HG02623 (cell line): Measurements from ENCODE around the gene TSG101.

Experiments used
- ATAC-seq: cut with Tn5 transposase; IDR thresholded peaks from one replicate; pipeline ENCODE4 v1.9.1; 2021; ENCODE audit warnings: moderate library complexity; ENCODE audit not compliant: unreplicated experiment

The TSG101 gene, protein sequence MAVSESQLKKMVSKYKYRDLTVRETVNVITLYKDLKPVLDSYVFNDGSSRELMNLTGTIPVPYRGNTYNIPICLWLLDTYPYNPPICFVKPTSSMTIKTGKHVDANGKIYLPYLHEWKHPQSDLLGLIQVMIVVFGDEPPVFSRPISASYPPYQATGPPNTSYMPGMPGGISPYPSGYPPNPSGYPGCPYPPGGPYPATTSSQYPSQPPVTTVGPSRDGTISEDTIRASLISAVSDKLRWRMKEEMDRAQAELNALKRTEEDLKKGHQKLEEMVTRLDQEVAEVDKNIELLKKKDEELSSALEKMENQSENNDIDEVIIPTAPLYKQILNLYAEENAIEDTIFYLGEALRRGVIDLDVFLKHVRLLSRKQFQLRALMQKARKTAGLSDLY

GRCh38 chr11:18526521-18527296, at the start of gene TSG101:
Gene TSG101, minus strand, starts transcription at chr11:18526942. Its CDS starts 126 bp downstream, at chr11:18526816.
- ATAC-seq = peak; percentile 95

GRCh38 chr11:18575361-18575760, 48.6 kb upstream of the TSG101 start:
- no peak for ATAC-seq

- no peak for ATAC-seq
Measured at GRCh38 chr11:18567081-18567480, 40.3 kb upstream of the TSG101 start.

DNA sequence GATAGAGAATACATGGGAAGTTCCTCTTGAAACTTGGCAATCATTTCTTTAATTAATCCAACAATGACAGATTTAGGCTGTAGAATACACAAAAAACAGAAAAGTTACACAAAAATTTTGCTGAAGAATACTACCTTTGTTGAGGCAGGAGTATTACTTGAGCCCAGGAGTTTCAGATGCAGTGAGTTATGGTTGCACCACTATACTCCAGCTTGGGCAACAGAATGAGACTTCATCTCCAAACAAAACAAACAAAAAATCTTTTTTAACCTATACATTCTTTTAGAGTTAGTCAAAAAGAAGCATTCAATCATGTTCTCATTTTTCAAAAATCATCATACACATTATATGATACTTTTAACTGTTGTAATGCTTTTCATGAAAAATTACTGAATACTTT, 39.7 kb upstream of the TSG101 start:
- no peak for ATAC-seq

DNA sequence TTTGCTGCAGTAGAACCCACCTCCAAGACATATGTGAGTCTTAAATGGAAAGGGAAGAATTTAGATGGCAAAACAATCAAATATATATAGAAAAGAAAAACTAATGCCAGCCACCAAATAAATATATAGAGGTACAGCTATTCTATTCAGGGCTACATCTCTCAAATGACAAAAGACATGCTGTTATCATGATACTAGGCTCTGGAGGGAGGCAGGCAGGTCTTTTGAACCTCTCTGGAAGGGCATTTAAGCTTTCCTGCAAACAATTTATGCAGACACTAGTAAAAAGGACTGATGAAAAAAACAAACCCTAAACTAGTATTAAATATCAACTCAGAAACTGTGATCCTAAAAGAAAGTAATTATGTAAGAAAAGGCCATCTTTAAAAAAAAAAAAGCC, 37.4 kb upstream of the TSG101 start:
- ATAC-seq = no peak

- no peak for ATAC-seq
Measured at GRCh38 chr11:18563090-18563730, 36.5 kb upstream of the TSG101 start.

- ATAC-seq = no peak
Measured at GRCh38 chr11:18548001-18548400, 21.3 kb upstream of the TSG101 start.

- no peak for ATAC-seq
Measured at GRCh38 chr11:18540207-18541009, 13.7 kb upstream of the TSG101 start.

- ATAC-seq = no peak
Measured at GRCh38 chr11:18536209-18536608, 9.5 kb upstream of the TSG101 start.

- ATAC-seq = no peak
Measured at GRCh38 chr11:18534245-18534644, 7.5 kb upstream of the TSG101 start.

DNA sequence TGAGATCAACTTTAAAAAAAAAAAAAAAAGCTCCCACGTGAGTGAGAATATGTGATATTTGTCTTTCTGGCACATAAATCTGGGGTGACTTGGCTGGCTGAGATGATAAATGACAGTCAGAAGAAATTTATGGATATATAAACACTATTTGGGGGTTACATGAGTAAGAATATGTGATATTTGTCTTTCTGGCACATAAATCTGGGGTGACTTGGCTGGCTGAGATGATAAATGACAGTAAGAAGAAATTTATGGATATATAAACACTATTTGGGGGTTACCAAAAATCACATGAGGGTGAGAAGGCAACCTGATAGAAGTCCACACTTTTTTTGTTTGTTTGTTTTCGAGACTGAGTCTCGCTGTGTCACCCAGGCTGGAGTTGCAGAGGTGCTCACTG, 6.6 kb upstream of the TSG101 start:
- no peak for ATAC-seq

GRCh38 chr11:18527512-18527911, 770 bp upstream of the TSG101 start:
- no peak for ATAC-seq

DNA sequence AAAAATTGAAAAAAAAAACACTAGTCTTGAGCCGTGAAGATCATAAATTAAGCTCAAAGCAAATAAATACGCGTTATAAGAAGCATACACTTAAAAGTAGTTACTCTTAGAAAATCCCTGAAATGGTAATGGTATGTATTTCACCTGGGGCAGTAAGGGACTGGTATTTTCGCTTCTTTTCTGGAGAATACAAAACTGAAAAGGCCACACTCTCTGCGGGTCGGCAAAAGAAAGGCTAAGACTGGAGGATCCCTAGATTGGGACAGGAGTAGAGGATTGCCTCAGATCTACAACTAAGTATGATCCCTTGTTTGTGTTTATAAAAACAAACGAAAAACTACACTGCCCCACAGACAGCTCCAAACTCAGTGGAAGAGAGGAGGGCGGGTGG, 617 bp downstream of the TSG101 start:
- no peak for ATAC-seq

DNA sequence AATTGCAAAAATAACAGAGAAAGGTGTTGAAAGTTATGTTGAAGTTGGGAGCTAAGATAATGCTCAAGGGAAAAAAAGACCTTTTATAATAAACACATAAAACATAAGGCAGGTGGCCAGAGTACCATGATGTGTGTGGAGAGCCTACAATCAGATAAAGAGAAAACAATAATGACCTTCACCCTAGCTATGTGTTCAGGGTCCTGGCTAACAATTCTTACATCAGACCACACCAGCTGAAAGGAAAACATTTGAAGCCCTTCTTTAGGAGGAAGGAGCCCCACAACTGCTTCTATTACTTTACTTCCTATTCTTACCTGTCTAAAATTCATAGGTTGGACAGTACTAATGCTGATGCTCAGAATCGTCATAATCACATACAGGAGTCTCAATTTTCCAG, 2.5 kb downstream of the TSG101 start:
- ATAC-seq = no peak

- ATAC-seq = no peak
Measured at GRCh38 chr11:18523084-18523483, 3.7 kb downstream of the TSG101 start.

- no peak for ATAC-seq
Measured at GRCh38 chr11:18522388-18522787, 4.4 kb downstream of the TSG101 start.

GRCh38 chr11:18521122-18521521, 5.6 kb downstream of the TSG101 start:
- no peak for ATAC-seq

DNA sequence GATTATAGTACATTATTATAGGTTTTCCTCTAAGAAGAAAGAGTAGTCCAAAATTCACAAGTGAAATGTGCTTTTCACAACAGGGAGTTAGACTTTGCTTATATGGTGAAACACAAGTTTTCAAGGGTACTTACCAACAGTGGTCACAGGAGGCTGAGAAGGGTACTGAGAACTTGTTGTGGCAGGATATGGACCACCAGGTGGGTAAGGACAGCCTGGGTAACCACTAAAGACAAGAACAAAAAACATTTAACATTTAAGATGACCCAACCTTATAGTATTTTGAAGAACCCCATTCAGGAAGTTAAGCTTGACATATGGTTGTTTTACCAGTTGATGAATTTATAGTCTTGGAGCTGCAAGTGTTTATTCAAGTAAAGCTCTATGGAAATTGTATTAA, 24.4 kb downstream of the TSG101 start:
- ATAC-seq = no peak

GRCh38 chr11:18501629-18502028, 25.1 kb downstream of the TSG101 start:
- no peak for ATAC-seq

DNA sequence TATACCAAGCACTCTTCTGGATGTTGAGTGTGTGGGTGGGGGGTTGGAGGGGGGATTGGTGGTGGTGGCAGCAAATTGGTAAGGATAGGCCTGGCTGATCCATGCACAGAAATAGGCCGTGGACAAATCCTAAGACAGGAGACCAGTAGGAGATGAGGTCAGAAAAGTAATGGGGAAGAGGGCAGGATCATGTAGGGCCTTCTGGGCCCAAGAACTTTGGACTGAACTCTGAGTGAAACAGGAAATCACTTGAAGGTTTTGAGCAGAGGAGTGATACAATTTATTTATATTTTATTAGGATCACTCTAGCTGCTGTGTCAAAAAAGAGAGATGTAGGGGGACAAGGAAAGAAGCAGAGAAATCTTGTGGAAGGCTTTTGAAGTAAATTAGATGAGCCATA, 28.7 kb downstream of the TSG101 start:
- no peak for ATAC-seq

DNA sequence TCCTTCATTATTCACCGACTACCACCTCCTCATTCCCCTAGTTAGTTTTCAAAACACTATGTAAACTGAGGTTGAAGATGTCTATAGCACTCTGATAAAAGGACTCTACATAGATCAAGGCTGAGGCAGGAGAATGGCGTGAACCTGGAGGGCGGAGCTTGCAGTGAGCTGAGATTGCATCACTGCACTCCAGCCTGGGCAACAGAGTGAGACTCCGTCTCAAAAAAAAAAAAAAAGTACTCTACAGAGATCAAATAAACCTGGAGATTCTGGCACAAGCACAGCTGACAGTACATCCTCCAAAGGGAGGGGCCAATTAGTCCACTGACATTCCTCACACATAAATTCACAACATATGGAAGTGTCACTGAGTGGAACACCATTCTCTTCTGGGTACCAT, 31.0 kb downstream of the TSG101 start:
- ATAC-seq = no peak
